GM12872 (cell line): ENCODE measurements around the gene MALRD1.

Experiments
- CTCF ChIP-seq: IDR thresholded peaks from 3 replicates; pipeline ENCODE4 v1.5.1; 2011; ENCODE audit warnings: low read depth, mild to moderate bottlenecking, low read length, moderate library complexity; ENCODE audit not compliant: insufficient read depth

MALRD1 gene

GRCh38 chr10:19611775-19612174 lies 563.2 kb downstream of the MALRD1 start:
- no peak for TF ChIP-seq CTCF

- no peak for TF ChIP-seq CTCF
These were observed 568.4 kb downstream of the MALRD1 start for GRCh38 chr10:19616966-19617365.

- TF ChIP-seq CTCF = no peak
These were observed 572.2 kb downstream of the MALRD1 start for GRCh38 chr10:19620811-19621210.

GRCh38 chr10:19623321-19623720 lies 574.7 kb downstream of the MALRD1 start:
- no peak for TF ChIP-seq CTCF

- no peak for TF ChIP-seq CTCF
These were observed 577.6 kb downstream of the MALRD1 start for GRCh38 chr10:19626156-19626555.

- no peak for TF ChIP-seq CTCF
These were observed 580.4 kb downstream of the MALRD1 start for GRCh38 chr10:19628767-19629560.

- no peak for TF ChIP-seq CTCF
These were observed 581.0 kb downstream of the MALRD1 start for GRCh38 chr10:19629567-19629966.
